Muscle of back (tissue), 11 donors: ENCODE results near the gene MMP14. TPM values are rescaled to one million over a fixed set of nuclear protein-coding genes. Genes with fewer than 3 reads are reported as not detected.
"Not testable (repeated sequence)": the region's sequence is repeated elsewhere in the genome, so short reads cannot be mapped to it uniquely, and the experiment has no call there.

Experiments used
- DNase-seq, 3 donors: peaks; one replicate each; pipeline versions ENCODE4 v3.0.0 to v3.0.0-alpha.2; 2013
- polyA plus RNA-seq, 10 donors: library from polyadenylated mRNA; unstranded; fragments of 120-200 nt; gene quantifications; one replicate each; pipeline ENCODE4 v1.2.1, GENCODE V29; 2013; ENCODE audit not compliant: insufficient read length in 10 of 10

MMP14 gene
- polyA plus RNA-seq, 10 donors = 138 to 238 (median 186) TPM

DNA sequence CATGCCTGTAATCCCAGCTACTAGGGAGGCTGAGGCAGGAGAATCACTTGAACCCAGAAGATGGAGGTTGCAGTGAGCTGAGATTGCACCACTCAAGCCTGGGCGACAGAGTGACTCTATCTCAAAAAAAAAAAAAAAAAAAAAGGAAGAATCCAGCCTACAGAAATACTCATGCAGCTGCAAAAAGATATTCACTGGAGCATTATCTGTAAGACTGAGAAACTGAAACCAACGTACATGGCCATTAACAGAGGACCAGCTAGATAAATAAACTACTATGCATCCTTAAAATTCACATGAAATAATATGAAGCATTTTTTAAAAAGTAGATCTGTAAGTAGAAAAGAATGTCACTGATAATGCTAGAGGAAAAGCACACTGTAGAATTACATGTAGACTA is 24.7 kb upstream of the MMP14 start:
- DNase-seq = no peak

- DNase-seq = no peak
Observed at GRCh38 chr14:22812744-22813143, 23.6 kb upstream of the MMP14 start.

DNA sequence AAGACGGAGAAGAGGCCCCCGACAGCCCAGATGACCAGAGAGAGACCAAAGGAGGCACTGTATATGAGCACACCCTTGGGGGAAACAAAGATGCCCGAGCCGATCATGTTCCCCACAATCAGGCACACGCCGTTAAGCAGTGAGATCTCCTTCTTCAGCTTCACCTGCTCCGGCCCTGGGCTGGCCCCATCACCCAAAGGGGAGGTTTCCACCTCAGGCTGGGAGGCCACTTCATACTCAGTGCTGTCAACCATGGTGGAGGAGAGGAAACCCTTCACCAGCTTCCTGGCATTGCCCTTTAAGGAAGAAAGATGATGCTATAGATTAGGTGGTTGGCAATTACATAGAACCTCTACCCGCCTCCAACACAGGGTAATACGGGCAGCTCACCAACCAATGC is 23.2 kb upstream of the MMP14 start:
- DNase-seq = no peak

GRCh38 chr14:22814373-22814772 is 22.0 kb upstream of the MMP14 start:
- no peak for DNase-seq

DNA sequence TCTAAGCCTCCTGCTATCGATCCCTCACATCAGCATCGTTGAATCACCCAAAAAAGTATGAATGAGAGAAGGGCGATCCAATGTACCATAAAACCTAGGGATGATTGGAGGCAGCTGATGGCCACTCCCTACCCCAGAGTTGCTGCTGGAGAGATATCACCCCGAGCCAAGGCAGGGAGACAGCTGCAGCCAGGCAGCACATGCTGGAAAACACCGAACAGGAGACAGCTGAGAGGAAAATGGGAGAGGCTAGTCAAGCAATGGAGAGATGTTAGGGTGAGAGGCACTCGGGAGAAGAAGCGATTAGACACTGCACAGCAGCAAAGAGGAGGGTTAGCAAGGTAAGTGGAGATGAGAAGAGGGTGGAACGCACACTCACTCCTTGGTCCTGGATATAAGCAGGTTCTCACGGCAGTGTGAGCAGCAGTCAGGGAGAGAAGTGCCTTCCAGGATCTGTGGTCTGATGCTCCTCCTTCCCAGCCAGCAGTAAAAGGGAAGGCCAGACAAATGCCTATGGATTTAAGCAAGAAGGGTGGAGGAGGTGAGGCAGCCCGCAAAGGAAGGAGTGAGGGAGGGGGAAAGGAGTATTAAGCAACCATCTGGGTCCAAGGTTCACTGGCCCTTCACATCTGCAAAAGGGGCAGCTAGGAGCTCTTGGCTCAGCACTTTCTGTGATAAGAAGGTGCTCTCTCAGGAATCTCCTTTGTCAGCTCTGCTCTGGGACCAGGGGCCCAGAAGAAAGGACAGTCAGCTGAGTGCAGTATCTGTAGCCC is 21.3 kb upstream of the MMP14 start, which contains the start of gene SLC7A7:
Gene SLC7A7, minus strand, starts transcription at position 495 of the 773 bp plus-strand sequence. CDS start 2,037 bp downstream, outside the sequence.
- peak; percentile 69 to 88 (median 70) for DNase-seq

DNA sequence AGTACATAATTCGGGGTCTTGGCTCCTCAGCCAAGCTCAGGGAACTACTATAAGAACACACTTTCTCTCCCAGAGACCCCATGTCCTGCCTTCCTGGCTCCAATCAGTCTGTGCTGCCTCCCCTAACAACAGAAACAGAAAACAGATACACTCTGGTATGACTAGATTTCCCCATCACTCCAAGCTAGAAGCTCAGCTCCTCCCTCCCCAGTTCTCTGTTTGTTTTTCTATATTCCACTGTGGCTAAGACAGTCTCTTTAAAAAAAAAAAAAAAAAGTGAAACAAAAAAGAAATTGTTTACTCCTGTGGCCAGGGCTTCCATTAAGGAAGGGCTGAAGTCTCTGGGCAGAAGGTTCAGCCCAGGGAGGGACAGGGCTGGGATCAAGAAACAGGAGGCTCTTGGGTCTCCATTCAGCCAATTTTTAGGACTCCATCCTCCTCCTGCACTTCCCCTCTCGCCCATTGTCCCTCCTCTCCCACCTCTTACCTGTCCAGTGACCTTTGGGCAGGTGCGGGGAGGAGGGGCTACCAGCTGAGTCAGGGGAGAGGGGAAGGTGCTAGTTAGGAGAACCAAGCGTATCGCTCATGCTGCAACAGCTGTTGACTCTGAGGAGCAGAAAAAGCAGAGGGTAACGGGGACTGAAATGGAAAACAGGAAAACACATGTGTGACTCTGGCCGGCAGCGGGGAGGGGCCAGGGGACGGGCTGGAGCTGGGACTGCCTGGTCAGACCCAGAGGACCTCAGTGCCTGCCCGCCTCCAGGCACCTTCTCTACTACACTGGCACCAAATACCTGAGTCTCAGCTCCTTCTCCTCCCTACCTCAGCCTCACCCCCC is 17.0 kb upstream of the MMP14 start:
- peak in 2 of 3 donors; percentile 68 to 87 for DNase-seq

DNA sequence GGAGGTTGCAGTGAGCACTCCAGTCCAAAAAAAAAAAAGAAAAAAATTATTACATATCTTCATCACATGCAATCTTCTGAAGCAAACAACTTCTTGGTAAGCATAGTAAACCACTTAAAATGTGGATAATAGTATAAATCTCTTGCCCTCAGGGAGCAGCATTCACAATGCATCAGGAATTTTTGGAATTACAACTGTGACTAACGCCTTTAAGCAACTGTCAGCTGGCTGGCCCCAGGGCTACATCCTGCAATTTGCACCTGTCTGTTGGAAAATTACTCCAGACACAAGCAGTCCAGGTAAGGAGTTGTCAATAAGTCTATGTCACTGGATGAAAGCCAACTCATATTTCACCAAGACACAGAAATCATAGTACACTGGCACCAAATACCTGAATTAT is 15.7 kb upstream of the MMP14 start:
- peak in 1 of 3 donors; percentile 44 for DNase-seq

DNA sequence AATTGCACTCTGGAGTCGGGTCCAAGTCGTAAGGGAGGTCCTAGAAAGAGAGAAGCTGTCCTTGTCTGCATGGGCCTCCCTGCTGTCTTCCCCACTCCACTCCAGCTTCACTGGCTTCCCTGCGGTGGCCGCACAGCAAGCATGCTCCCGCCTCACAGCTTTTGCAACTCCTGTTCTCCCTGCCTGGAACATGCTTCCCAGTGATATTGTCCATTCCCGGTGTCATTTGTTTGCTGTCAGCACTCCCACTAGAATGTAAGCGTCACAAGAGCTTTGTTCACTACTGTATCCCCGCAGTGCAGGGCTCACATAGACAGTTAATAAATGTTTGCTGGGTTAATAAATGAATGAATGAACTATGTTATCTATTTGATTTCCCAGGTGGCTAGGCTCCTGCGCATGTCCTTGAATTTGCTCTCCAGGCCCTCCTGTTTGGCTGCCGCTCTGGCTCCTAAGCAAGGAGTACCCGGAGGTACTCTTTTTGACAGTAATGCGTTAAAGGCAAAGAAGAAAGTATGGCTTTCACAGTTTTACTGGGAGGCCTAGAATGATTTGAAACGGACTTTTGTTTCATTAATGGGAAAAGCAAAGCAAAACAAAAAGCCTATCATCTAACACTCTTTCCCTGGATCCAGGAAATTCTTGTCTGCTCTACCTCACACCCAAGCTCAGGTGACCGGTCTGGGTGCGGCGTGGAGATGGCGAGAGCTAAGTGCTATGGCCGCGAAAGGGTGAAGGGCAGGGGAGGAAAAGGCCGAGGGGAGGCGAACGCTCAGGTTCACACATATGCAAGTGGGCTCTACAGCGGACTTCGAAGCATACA is 15.0 kb upstream of the MMP14 start:
- DNase-seq = peak in 2 of 3 donors; percentile 20 to 55

DNA sequence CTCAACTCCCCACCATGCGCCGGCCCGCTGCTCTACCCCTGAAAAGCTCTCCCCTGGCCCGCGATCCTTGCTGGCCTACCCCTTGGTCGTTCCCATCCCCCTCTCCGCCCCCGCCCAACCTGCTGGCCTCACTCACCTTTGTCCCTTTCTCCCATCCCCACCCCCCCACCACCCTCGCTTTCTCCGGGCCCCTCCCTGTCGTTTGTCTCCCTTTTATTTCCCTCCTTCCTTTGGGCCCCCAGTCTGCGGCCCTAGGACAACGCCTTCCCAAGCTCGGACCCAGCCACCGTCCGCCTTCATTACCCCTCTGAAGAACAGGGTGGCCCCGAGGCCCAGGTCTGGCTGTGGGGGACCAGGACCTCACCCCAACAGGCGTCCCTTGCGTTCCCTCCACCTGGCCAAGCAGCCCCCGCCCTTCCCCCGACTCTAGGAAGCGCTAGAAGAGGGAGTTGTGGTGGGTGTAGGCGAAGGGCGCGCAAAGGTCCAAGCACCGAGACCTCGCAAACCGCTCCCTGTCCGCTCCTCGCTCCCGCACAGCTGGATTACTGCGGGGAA is 14.3 kb upstream of the MMP14 start:
- peak in 1 of 3 donors; percentile 14 for DNase-seq

- peak; percentile 90 to 95 (median 91) for DNase-seq
Observed at GRCh38 chr14:22822571-22823098, 13.8 kb upstream of the MMP14 start.

DNA sequence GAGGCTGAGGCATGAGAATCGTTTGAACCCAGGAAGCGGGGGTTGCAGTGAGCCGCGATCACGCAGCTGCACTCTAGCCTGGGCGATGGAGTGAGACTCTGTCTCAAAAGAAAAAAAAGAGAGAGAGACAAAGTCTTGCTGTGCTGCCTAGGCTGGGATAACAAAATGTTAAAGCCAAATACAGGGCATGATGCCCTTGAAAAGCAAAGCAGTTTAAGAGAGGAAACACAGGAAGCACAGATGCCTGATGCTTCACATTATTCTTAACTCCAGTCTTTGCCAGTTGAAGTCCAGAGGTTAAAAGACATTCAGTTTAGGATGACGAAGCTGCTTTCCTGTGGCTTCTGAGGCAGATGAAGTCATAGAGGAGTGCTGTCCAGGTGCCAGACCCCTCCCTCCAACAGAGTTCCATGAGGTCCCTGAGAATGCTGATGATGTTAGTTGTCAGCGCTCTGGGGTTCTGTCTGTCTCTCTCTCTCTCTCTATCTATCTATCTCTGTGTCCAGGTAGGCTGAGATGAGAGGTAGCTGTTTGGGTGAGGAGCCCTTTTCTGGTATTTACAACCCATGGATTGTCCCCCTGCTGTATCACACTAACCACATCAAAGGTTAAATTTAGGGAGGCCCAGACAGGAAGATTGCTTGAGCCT is 11.6 kb upstream of the MMP14 start:
- DNase-seq = peak; percentile 76 to 84 (median 83)

DNA sequence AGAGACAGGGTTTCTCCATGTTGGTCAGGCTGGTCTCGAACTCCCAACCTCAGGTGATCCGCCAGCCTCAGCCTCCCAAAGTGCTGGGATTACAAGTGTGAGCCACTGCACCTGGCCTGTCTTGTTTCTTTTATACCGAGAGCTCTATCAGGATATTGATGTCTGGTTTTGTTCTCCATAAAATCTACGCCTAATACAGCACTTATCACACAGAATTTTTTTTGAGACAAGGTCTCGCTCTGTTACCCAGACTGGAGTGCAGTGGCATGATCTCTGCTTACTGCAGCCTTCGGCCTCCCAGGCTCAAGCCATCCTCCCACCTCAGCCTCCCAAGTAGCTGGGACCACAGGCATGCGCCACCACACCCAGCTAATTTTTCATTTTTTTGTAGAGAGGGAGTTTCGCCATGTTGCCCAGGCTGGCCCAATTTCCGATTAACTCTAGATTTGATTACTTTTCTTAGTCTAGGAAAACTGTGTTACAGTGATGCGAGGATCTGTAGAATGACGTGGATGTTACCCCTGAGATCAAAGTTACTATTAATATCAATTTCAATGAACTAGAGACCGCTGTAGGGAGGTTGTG is 7.2 kb upstream of the MMP14 start:
- DNase-seq = not testable (repeated sequence)

DNA sequence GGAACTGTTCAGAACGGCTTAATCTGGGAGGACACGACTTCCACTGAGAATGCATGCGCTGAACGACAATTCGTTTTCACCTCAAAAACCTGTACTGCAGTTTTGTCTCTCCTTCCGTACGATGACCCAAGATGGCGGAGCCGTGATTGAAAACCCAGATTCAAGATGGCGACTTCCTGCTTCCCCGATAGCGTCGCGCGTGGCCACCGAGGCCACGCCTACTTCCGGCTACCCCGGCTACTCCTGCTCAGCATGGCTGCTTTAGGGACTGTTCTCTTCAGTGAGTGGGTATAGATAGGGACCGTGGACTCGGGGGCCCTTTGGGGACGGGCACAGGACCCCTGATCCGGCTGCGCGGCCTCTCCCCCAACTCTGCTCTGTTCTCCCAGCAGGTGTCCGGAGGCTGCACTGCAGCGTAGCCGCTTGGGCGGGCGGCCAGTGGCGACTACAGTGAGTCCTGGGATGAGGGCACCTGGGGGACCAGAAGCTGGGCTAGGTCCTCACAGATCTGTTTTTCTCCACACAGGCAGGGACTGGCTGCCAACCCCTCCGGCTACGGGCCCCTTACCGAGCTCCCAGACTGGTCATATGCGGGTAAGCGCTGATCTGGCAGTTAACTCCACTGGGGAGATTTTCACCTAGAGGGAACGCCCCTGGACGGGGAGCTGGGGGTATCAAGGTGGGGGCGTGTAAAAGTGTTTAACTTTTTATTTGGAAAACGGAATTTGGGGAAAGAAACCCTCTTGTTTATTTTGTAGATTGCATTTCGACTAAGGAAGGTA is 6.5 kb upstream of the MMP14 start, which contains the start of gene MRPL52:
Gene MRPL52, plus strand, starts transcription at position 227 of the 782 bp plus-strand sequence. Its CDS starts 26 bp downstream, at position 253.
- peak; percentile 92 to 97 (median 97) for DNase-seq

DNA sequence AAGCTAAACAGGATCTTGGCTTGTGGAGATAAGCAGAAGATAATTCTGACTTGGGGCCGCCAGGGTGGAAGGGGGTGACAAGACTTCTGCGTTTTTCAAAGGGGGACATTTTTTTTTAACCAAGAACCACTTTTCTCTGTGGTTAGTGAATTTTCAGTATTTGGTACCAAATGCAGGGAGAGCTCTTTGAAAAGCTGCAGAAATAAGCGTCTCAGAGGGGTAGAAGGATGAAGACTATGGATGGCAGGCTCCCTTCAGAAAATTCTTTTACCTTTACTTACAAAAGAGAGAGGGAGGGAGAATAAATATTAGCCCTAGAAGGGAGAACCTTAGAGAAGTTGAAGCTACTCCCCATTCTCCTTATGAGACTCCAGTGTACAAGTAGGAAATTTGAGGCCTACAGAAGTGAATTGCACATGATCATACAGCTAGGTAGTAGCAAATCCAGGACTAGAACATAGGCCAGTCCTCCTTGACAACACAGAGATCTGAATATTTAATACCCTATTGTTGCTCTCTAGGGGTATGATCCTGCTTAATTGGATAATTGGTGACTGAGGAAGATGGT is 5.9 kb upstream of the MMP14 start:
- DNase-seq = no peak

DNA sequence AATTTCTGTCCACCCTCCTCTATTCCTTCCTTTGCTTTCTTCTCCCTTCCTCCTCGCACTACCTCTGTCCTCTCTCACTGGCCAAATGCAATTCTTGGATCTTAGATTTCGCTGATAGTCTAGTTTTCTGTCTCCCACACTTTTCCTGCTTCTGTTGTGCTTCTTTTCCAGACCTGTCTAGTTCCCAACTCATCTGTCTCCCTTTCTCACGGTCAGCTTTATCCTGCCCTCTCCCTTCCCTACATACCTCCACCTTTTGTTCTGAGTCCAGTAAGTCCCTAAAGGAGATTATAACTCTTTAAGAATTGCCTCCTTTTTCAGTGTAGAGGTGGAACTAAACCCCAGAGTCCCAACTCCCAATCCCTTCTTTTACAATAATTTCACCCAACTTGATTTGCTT is 880 bp upstream of the MMP14 start:
- no peak for DNase-seq

GRCh38 chr14:22837114-22837749 is 847 bp downstream of the MMP14 start:
- peak in 2 of 3 donors; percentile 70 to 90 for DNase-seq

DNA sequence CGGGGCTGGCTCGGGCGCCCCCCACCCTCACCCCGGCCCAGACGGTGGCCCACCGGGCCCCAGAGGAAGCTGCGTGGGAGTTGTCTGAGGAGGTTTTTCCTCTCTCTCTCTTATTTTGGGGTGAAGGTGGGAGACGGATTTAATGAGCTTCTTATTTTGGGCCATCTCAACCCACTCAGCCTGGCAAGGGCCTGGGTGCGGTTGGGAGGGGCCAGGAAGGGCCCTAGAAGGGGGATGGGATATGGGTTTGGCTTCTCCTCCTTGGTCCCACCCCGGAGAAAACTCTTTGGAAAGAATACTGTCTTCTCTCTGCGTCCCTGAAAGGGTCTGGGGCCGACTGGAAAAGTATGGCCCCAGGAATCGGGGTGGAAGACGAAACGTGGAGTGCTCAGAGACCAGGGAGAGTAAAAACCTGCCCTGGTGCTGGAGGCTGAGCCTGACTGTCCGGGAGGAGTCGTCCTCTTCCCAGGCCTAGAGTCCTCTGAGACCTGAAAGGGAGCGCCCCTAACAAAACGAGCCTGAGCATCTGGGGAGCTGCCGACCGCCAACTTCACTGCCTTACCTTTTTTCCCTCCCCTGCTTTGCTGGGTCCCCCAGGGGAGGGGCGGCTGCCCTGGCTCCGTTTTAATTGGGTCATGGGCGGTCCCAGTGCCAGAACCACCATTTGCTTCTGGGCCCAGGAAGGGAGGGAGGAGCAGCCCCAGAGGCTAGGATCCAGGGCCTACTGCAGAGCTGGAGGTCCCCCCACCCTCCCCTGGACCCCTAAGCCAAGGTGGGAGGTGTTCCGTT is 1.6 kb downstream of the MMP14 start:
- peak in 2 of 3 donors; percentile 40 to 75 for DNase-seq
